ENCODE measurements around the gene PALLD.
"Not testable (repeated sequence)": the region's sequence is repeated elsewhere in the genome, so short reads cannot be mapped to it uniquely, and the experiment has no call there.

DNA sequence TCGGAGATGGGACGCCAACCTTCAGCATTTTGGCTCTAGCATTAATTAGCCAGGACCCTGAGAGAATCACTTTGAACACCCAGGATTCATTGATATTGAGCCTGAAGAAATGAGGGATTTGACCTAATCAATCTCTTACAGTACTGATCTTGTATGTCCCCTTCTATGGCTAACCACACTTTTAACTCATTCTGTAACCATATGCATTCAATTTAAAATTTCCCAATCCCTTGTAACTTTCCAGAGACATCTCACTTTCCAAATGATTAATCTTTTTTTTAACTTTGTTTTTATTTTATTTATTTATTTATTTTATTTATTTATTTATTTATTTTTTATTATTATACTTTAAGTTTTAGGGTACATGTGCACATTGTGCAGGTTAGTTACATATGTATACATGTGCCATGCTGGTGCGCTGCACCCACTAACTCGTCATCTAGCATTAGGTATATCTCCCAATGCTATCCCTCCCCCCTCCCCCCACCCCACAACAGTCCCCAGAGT lies 205.8 kb downstream of the PALLD start:
- TF ChIP-seq CTCF (conservative IDR thresholded peaks at IDR 0.05; ENCODE audit: low read depth, low read length); EZH2phosphoT487 (IDR thresholded peaks at IDR 0.05; ENCODE audit: borderline replicate concordance, low read length); EZH2 (IDR thresholded peaks at IDR 0.05; ENCODE audit: low read length, unreplicated experiment): not testable (repeated sequence)
